WTC11 (cell line): ENCODE measurements around the gene PNPO. TPM values are rescaled to one million over a fixed set of nuclear protein-coding genes. Genes with fewer than 3 reads are reported as not detected.
A peak's percentile ranks its signal among the peaks of the same experiment; 100 is the strongest.

Experiments
- ATAC-seq: fragments of 200-7000 bp; cut with Tn5 transposase; 2 replicates; pipeline ENCODE4 v1.10.0; 2021; ENCODE audit warnings: mild to moderate bottlenecking, moderate library complexity
- CTCF ChIA-PET: fragments of 300-600 bp; sonication (Branson Sonifier 250); formaldehyde crosslinking; loops from one replicate; lab custom pipeline; 2021; ENCODE audit warnings: antibody characterized with exemption; lab: Charles Lee
- POLR2A ChIA-PET: fragments of 350-600 bp; sonication (Branson Sonifier 250); formaldehyde crosslinking; loops from one replicate; lab custom pipeline; 2021; ENCODE audit warnings: antibody characterized with exemption; lab: Charles Lee
- DNase-seq: peaks from one replicate; pipeline ENCODE4 v3.0.0; 2021; ENCODE audit warnings: low spot score
- H3K27ac Mint-ChIP-seq: 2 replicates; pipeline ENCODE4 v1.8.0; 2021; ENCODE audit warnings: mixed read lengths
- H3K27me3 Mint-ChIP-seq: 2 replicates; pipeline ENCODE4 v1.8.0; 2021; ENCODE audit warnings: low read depth, mild to moderate bottlenecking, moderate library complexity, mixed read lengths
- H3K36me3 Mint-ChIP-seq: 2 replicates; pipeline ENCODE4 v1.8.0; 2021; ENCODE audit warnings: mixed read lengths
- H3K4me1 Mint-ChIP-seq: 2 replicates; pipeline ENCODE4 v1.8.0; 2022; ENCODE audit warnings: mixed read lengths
- H3K4me3 Mint-ChIP-seq: 2 replicates; pipeline ENCODE4 v1.8.0; 2021; ENCODE audit warnings: mild to moderate bottlenecking, moderate library complexity, mixed read lengths
- H3K9me3 Mint-ChIP-seq: 2 replicates; pipeline ENCODE4 v1.8.0; 2021; ENCODE audit warnings: mixed read lengths
- CREB1 ChIP-seq: sonication (generic); formaldehyde crosslinking; IDR thresholded peaks from 2 replicates; pipeline ENCODE4 v1.8.0; 2023; ENCODE audit warnings: mild to moderate bottlenecking, missing genetic modification reagents
- ELF4 ChIP-seq: sonication (generic); formaldehyde crosslinking; IDR thresholded peaks from 2 replicates; pipeline ENCODE4 v1.8.1; 2022; ENCODE audit warnings: low read depth, mild to moderate bottlenecking, moderate library complexity, missing genetic modification reagents
- EMX1 ChIP-seq: fragments of 250-450 bp; sonication (Bioruptor Pico); IDR thresholded peaks from 2 replicates; pipeline ENCODE4 v1.8.0; 2021; ENCODE audit warnings: mild to moderate bottlenecking
- GABPB1 ChIP-seq: sonication (generic); formaldehyde crosslinking; IDR thresholded peaks from 2 replicates; pipeline ENCODE4 v1.8.1; 2023; ENCODE audit warnings: mild to moderate bottlenecking, missing genetic modification reagents
- MYBL2 ChIP-seq: sonication (generic); formaldehyde crosslinking; IDR thresholded peaks from 2 replicates; pipeline ENCODE4 v1.8.1; 2023; ENCODE audit warnings: mild to moderate bottlenecking, moderate library complexity, missing genetic modification reagents
- NR1H2 ChIP-seq: sonication (generic); formaldehyde crosslinking; IDR thresholded peaks from 2 replicates; pipeline ENCODE4 v1.9.0; 2021; ENCODE audit warnings: mild to moderate bottlenecking, moderate library complexity, missing genetic modification reagents
- NR2C2 ChIP-seq: sonication (generic); formaldehyde crosslinking; IDR thresholded peaks from 2 replicates; pipeline ENCODE4 v1.8.0; 2022; ENCODE audit warnings: mild to moderate bottlenecking, missing genetic modification reagents
- OVOL2 ChIP-seq: fragments of 250-450 bp; sonication (Bioruptor Pico); IDR thresholded peaks from 2 replicates; pipeline ENCODE4 v1.9.0; 2021; ENCODE audit warnings: mild to moderate bottlenecking, borderline replicate concordance
- SOX15 ChIP-seq: fragments of 250-450 bp; sonication (Bioruptor Pico); IDR thresholded peaks from 2 replicates; pipeline ENCODE4 v1.9.0; 2021; ENCODE audit warnings: mild to moderate bottlenecking
- TCF7 ChIP-seq: sonication (generic); formaldehyde crosslinking; IDR thresholded peaks from 2 replicates; pipeline ENCODE4 v1.8.0; 2022; ENCODE audit warnings: mild to moderate bottlenecking, low read depth, missing genetic modification reagents, moderate library complexity
- TEAD4 ChIP-seq: sonication (generic); formaldehyde crosslinking; IDR thresholded peaks from 2 replicates; pipeline ENCODE4 v1.8.0; 2022; ENCODE audit warnings: mild to moderate bottlenecking, missing genetic modification reagents
- ZNF263 ChIP-seq: sonication (generic); formaldehyde crosslinking; IDR thresholded peaks from 2 replicates; pipeline ENCODE4 v1.8.1; 2022; ENCODE audit warnings: low read depth, mild to moderate bottlenecking, moderate library complexity, missing genetic modification reagents
- total RNA-seq: library from RNA; stranded (reverse); gene quantifications from 3 replicates; pipeline ENCODE4 v1.2.3, GENCODE V29; 2021
- TF ChIP-seq, protein P1 (sequence below): sonication (generic); formaldehyde crosslinking; IDR thresholded peaks from 2 replicates; pipeline ENCODE4 v1.8.0; 2022; ENCODE audit warnings: mild to moderate bottlenecking, missing genetic modification reagents
- TF ChIP-seq, protein P2 (sequence below): sonication (generic); formaldehyde crosslinking; IDR thresholded peaks from 2 replicates; pipeline ENCODE4 v1.8.1; 2023; ENCODE audit warnings: mild to moderate bottlenecking, missing genetic modification reagents
- TF ChIP-seq, protein P3 (sequence below): fragments of 200-600 bp; IDR thresholded peaks from 2 replicates; pipeline ENCODE4 v1.8.0; 2022; ENCODE audit warnings: antibody characterized with exemption
- TF ChIP-seq, protein P4 (sequence below): sonication (generic); formaldehyde crosslinking; conservative IDR thresholded peaks from 2 replicates; pipeline ENCODE4 v1.8.1; 2023; ENCODE audit warnings: mild to moderate bottlenecking, low read depth, missing genetic modification reagents, moderate library complexity
- TF ChIP-seq, protein P5 (sequence below): sonication (generic); formaldehyde crosslinking; IDR thresholded peaks from 2 replicates; pipeline ENCODE4 v1.8.0; 2022; ENCODE audit warnings: mild to moderate bottlenecking, missing genetic modification reagents
- TF ChIP-seq, protein P6 (sequence below): fragments of 250-450 bp; sonication (Bioruptor Pico); IDR thresholded peaks from 2 replicates; pipeline ENCODE4 v1.9.0; 2021; ENCODE audit warnings: moderate library complexity, mild to moderate bottlenecking, inconsistent platforms, borderline replicate concordance
- TF ChIP-seq, protein P7 (sequence below): sonication (generic); formaldehyde crosslinking; IDR thresholded peaks from 2 replicates; pipeline ENCODE4 v1.8.0; 2023; ENCODE audit warnings: missing genetic modification reagents
- TF ChIP-seq, protein P8 (sequence below): sonication (generic); formaldehyde crosslinking; IDR thresholded peaks from 2 replicates; pipeline ENCODE4 v1.8.1; 2023; ENCODE audit warnings: mild to moderate bottlenecking, moderate library complexity, missing genetic modification reagents

Gene PNPO
- total RNA-seq, 1 experiment from 2014 or later: 12.2 TPM

DNA sequence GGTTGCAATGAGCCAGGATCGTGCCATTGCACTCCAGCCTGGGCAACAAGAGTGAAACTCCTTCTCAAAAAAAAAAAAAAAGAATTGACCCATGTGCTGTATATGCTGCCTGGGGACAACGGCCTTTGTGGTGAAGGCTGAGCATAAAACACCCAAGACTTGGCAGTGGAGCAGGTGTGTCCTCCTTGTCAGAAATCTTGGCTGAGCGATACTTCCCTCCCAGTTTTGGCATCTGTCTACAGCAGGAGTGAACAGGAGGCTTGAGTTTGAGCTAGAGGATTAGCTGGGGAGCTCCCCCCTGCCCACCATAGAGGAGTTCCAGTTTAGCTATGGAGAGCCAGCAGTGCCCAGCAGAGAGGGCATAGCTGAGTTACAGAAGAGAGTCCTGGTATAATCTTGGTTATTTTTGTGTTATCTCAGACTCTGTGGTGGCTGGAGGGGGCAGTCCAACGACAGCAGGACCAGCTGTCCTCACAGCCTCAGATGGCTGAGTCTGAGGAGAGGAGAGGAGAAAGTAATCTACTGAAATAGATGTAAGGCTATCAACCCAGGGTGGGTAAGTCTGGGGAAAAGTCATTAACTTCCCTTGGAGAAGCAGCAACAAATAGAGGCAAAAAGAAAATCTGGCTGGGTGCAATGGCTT, 26.9 kb upstream of the PNPO start:
- H3K27me3 Mint-ChIP-seq: no peaks in the 10 kb centered on the region
- TF ChIP-seq ELF4 (CRISPR knock-in tag) (no peak), SOX15 (CRISPR knock-in tag) (no peak), NR2C2 (no peak), EMX1 (CRISPR knock-in tag) (no peak), GABPB1 (CRISPR knock-in tag) (no peak), ZNF263 (CRISPR knock-in tag) (no peak), NR1H2 (CRISPR knock-in tag) (no peak), CREB1 (CRISPR knock-in tag) (no peak), TEAD4 (no peak), MYBL2 (no peak), OVOL2 (no peak), TCF7 (CRISPR knock-in tag) (no peak)
- TF ChIP-seq, protein P1, sequence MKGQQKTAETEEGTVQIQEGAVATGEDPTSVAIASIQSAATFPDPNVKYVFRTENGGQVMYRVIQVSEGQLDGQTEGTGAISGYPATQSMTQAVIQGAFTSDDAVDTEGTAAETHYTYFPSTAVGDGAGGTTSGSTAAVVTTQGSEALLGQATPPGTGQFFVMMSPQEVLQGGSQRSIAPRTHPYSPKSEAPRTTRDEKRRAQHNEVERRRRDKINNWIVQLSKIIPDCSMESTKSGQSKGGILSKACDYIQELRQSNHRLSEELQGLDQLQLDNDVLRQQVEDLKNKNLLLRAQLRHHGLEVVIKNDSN (CRISPR knock-in tag): no peak
- TF ChIP-seq, protein P2, sequence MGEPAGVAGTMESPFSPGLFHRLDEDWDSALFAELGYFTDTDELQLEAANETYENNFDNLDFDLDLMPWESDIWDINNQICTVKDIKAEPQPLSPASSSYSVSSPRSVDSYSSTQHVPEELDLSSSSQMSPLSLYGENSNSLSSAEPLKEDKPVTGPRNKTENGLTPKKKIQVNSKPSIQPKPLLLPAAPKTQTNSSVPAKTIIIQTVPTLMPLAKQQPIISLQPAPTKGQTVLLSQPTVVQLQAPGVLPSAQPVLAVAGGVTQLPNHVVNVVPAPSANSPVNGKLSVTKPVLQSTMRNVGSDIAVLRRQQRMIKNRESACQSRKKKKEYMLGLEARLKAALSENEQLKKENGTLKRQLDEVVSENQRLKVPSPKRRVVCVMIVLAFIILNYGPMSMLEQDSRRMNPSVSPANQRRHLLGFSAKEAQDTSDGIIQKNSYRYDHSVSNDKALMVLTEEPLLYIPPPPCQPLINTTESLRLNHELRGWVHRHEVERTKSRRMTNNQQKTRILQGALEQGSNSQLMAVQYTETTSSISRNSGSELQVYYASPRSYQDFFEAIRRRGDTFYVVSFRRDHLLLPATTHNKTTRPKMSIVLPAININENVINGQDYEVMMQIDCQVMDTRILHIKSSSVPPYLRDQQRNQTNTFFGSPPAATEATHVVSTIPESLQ: no peak
- TF ChIP-seq, protein P3, sequence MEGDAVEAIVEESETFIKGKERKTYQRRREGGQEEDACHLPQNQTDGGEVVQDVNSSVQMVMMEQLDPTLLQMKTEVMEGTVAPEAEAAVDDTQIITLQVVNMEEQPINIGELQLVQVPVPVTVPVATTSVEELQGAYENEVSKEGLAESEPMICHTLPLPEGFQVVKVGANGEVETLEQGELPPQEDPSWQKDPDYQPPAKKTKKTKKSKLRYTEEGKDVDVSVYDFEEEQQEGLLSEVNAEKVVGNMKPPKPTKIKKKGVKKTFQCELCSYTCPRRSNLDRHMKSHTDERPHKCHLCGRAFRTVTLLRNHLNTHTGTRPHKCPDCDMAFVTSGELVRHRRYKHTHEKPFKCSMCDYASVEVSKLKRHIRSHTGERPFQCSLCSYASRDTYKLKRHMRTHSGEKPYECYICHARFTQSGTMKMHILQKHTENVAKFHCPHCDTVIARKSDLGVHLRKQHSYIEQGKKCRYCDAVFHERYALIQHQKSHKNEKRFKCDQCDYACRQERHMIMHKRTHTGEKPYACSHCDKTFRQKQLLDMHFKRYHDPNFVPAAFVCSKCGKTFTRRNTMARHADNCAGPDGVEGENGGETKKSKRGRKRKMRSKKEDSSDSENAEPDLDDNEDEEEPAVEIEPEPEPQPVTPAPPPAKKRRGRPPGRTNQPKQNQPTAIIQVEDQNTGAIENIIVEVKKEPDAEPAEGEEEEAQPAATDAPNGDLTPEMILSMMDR: no peak
- TF ChIP-seq, protein P4, sequence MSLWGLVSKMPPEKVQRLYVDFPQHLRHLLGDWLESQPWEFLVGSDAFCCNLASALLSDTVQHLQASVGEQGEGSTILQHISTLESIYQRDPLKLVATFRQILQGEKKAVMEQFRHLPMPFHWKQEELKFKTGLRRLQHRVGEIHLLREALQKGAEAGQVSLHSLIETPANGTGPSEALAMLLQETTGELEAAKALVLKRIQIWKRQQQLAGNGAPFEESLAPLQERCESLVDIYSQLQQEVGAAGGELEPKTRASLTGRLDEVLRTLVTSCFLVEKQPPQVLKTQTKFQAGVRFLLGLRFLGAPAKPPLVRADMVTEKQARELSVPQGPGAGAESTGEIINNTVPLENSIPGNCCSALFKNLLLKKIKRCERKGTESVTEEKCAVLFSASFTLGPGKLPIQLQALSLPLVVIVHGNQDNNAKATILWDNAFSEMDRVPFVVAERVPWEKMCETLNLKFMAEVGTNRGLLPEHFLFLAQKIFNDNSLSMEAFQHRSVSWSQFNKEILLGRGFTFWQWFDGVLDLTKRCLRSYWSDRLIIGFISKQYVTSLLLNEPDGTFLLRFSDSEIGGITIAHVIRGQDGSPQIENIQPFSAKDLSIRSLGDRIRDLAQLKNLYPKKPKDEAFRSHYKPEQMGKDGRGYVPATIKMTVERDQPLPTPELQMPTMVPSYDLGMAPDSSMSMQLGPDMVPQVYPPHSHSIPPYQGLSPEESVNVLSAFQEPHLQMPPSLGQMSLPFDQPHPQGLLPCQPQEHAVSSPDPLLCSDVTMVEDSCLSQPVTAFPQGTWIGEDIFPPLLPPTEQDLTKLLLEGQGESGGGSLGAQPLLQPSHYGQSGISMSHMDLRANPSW (CRISPR knock-in tag): no peak
- TF ChIP-seq, protein P5, sequence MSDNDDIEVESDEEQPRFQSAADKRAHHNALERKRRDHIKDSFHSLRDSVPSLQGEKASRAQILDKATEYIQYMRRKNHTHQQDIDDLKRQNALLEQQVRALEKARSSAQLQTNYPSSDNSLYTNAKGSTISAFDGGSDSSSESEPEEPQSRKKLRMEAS (CRISPR knock-in tag): no peak
- TF ChIP-seq, protein P6, sequence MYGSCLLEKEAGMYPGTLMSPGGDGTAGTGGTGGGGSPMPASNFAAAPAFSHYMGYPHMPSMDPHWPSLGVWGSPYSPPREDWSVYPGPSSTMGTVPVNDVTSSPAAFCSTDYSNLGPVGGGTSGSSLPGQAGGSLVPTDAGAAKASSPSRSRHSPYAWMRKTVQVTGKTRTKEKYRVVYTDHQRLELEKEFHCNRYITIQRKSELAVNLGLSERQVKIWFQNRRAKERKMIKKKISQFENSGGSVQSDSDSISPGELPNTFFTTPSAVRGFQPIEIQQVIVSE (CRISPR knock-in tag): no peak
- TF ChIP-seq, protein P7, sequence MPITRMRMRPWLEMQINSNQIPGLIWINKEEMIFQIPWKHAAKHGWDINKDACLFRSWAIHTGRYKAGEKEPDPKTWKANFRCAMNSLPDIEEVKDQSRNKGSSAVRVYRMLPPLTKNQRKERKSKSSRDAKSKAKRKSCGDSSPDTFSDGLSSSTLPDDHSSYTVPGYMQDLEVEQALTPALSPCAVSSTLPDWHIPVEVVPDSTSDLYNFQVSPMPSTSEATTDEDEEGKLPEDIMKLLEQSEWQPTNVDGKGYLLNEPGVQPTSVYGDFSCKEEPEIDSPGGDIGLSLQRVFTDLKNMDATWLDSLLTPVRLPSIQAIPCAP (CRISPR knock-in tag): no peak
- TF ChIP-seq, protein P8, sequence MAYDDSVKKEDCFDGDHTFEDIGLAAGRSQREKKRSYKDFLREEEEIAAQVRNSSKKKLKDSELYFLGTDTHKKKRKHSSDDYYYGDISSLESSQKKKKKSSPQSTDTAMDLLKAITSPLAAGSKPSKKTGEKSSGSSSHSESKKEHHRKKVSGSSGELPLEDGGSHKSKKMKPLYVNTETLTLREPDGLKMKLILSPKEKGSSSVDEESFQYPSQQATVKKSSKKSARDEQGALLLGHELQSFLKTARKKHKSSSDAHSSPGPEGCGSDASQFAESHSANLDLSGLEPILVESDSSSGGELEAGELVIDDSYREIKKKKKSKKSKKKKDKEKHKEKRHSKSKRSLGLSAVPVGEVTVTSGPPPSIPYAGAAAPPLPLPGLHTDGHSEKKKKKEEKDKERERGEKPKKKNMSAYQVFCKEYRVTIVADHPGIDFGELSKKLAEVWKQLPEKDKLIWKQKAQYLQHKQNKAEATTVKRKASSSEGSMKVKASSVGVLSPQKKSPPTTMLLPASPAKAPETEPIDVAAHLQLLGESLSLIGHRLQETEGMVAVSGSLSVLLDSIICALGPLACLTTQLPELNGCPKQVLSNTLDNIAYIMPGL: no peak
- ATAC-seq (no peak), DNase-seq (no peak)
- no peak overlapping the region for H3K4me3 Mint-ChIP-seq
- peak overlapping the region; percentile 36 for H3K27ac Mint-ChIP-seq
- CTCF ChIA-PET: interaction anchor here (0.5 to 1.4 kb wide), 4 partner anchors 23 to 469 kb away, joined by 3 read pairs; no protein-coding TSS in a partner anchor
- no peaks in the 10 kb centered on the region for H3K9me3 Mint-ChIP-seq
- peaks cover 5% of the 10 kb centered on the region; the same call in 1 of the 2 replicates for H3K36me3 Mint-ChIP-seq
- H3K4me1 Mint-ChIP-seq: no peaks in the 10 kb centered on the region
- POLR2A ChIA-PET: no interaction called here
